Activated naive CD4-positive, alpha-beta T cell treated with anti-CD3 and anti-CD28 coated beads for 36 hours (primary cell): ENCODE data around the gene KDM1A. TPM values are rescaled to one million over a fixed set of nuclear protein-coding genes. Genes with fewer than 3 reads are reported as not detected.

Experiments used
- CTCF ChIA-PET: fragments of 350-600 bp; sonication (Branson Sonifier 250); formaldehyde crosslinking; loops from one replicate; lab custom pipeline; 2021; ENCODE audit warnings: antibody characterized with exemption; lab: Charles Lee
- DNase-seq: peaks from one replicate; pipeline ENCODE4 v3.0.0-alpha.2; 2020
- H3K27ac Mint-ChIP-seq: one replicate; pipeline ENCODE4 v1.8.0; 2021; ENCODE audit warnings: mild to moderate bottlenecking, mixed read lengths
- H3K27me3 Mint-ChIP-seq: one replicate; pipeline ENCODE4 v1.8.0; 2021; ENCODE audit warnings: low read depth, mixed read lengths
- H3K36me3 Mint-ChIP-seq: one replicate; pipeline ENCODE4 v1.8.0; 2021; ENCODE audit warnings: low read depth, mixed read lengths
- H3K4me1 Mint-ChIP-seq: one replicate; pipeline ENCODE4 v1.8.0; 2021; ENCODE audit warnings: low read depth, mixed read lengths
- H3K4me3 Mint-ChIP-seq: one replicate; pipeline ENCODE4 v1.8.0; 2021; ENCODE audit warnings: mild to moderate bottlenecking, moderate library complexity, mixed read lengths
- H3K9me3 Mint-ChIP-seq: one replicate; pipeline ENCODE4 v1.8.0; 2021; ENCODE audit warnings: mixed read lengths
- intact Hi-C: fragments of 100-400 bp; cut with micrococcal nuclease; formaldehyde crosslinking; loops from one replicate; pipeline ENCODE4 v1.15.1; 2023
- microRNA-seq: library from miRNA; unstranded; fragments of <30 nt; microRNA quantifications from one replicate; pipeline ENCODE4 v1.2.0, GENCODE V29; 2022; ENCODE audit warnings: borderline microRNAs expressed, borderline replicate concordance
- total RNA-seq, 2 experiments: library from RNA; stranded (reverse); gene quantifications; one replicate each; pipeline ENCODE4 v1.2.3, GENCODE V29; 2021

Gene KDM1A
- total RNA-seq, 2 experiments from 2014 or later, result 59.7 to 62.6 TPM

DNA sequence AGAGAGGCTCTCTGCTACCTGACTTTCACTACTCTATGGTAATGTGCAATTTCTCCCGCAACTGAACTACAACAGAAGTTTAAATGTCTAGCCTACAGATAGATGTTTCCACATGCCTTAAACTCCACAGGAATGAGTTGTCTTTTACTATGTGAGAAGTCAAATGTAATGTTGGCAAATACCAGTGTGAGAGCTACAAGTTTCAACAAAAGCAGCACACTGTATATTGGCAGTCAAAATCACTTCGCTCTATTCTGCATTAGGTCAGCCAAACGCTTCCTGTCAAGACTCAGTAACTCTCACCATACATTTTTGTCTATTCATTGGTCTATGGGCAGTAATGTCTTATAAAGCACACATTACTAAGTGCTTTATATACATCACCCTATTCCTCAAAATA is 107.5 kb downstream of the KDM1A start:
- CTCF ChIA-PET, result interaction anchor here (1.2 to 1.6 kb wide), 2 partner anchors 27 to 58 kb away, joined by 4 read pairs; no protein-coding TSS in a partner anchor
- Mint-ChIP-seq H3K36me3 (no peaks in the 10 kb centered on the region), H3K4me3 (no peak overlapping the region), H3K4me1 (peaks cover 39% of the 10 kb centered on the region), H3K27me3 (no peaks in the 10 kb centered on the region), H3K9me3 (no peaks in the 10 kb centered on the region), H3K27ac (no peak overlapping the region)
- intact Hi-C loops, result no loop called here
- DNase-seq, result no peak

DNA sequence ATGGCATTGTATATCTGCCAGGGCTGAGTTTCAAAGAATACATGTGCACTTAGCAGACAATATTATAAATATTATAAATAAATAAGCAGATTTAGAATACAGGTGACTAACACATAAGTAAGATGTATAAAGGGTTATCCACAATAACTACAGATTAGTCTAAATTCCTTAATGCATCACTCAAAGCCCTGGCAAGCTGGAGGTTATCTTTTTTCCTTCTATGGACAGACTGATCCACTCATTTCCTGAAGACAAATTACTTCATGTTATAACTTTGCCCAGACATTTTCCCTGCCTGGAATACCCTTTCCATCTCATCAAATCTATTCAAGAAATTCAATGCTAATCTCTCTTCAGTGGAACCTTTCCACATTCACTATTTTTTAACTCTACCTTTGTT is 110.6 kb downstream of the KDM1A start:
- H3K27ac Mint-ChIP-seq, result no peak overlapping the region
- CTCF ChIA-PET, result no interaction called here
- H3K4me1 Mint-ChIP-seq, result peaks cover 27% of the 10 kb centered on the region
- H3K9me3 Mint-ChIP-seq, result no peaks in the 10 kb centered on the region
- no peak overlapping the region for H3K4me3 Mint-ChIP-seq
- no peaks in the 10 kb centered on the region for H3K27me3 Mint-ChIP-seq
- H3K36me3 Mint-ChIP-seq, result no peaks in the 10 kb centered on the region
- no peak for DNase-seq
- intact Hi-C loops, result no loop called here

DNA sequence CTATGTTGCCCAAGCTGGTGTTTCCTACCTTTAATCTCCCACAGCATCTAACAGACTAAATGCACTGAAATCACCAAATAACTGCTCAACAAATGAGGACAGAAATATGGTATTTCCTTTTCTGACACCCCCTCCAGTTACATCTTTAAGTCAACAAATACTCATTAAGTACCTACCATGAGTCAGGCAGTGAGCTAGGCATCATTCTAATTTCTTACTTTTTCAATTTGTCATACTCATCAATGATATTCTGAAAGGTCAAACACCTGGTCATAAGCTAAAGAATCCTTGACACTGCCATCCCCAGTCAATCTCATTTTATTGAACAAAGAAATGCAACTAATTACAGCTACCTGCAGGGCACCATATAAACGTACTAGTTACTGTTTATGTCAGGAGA is 112.8 kb downstream of the KDM1A start:
- Mint-ChIP-seq H3K4me1 (peaks cover 7% of the 10 kb centered on the region), H3K36me3 (no peaks in the 10 kb centered on the region), H3K9me3 (no peaks in the 10 kb centered on the region), H3K4me3 (no peak overlapping the region), H3K27me3 (no peaks in the 10 kb centered on the region), H3K27ac (no peak overlapping the region)
- CTCF ChIA-PET, result interaction anchor here (1.5 to 3.9 kb wide), 2 partner anchors 33 to 52 kb away, joined by 9 to 13 read pairs; no protein-coding TSS in a partner anchor
- no peak for DNase-seq
- intact Hi-C loops, result no loop called here

Small RNA genes lying within 50 kb of the gene (microRNA-seq; reads per million reads assigned to microRNA genes)
- 2.2 reads per million for gene MIR3115
- gene MIR4419A, result not detected

Other genes starting within 250 kb of the KDM1A start
- gene LACTBL1, start 46.6 kb upstream of the KDM1A start, total RNA-seq, result not detected
- not detected for gene TEX46, start 3.6 kb upstream of the KDM1A start, total RNA-seq
- 10 to 100 TPM; 12.6 to 13.7 TPM for gene LUZP1, start 149.4 kb downstream of the KDM1A start, total RNA-seq
- gene HTR1D, start 198.0 kb downstream of the KDM1A start, total RNA-seq, result not detected